HepG2 (cell line): ENCODE measurements around the gene CARS1. TPM values are rescaled to one million over a fixed set of nuclear protein-coding genes. Genes with fewer than 3 reads are reported as not detected.
A peak's percentile ranks its signal among the peaks of the same experiment; 100 is the strongest.

Source experiments
- ATAC-seq: fragments of 200-7000 bp; cut with Tn5 transposase; 3 replicates; pipeline ENCODE4 v1.9.1; 2020; ENCODE audit warnings: mild to moderate bottlenecking, moderate library complexity
- BruUV-seq: library from RNA; stranded (reverse); fragments of 400-500 nt; replicated peaks from 2 replicates; lab custom pipeline; 2021; lab: Mats Ljungman, UMichigan
- CTCF ChIA-PET: fragments of 300-600 bp; formaldehyde crosslinking; extraction: SDS; loops from one replicate; lab custom pipeline; 2021; ENCODE audit warnings: low total read pairs, inconsistent platforms, low intra/inter-chr PET ratio; lab: Yijun Ruan, JAX
- POLR2A ChIA-PET: fragments of 350-600 bp; sonication (Branson Sonifier 250); formaldehyde crosslinking; loops from one replicate; lab custom pipeline; 2020; ENCODE audit warnings: antibody characterized with exemption, inconsistent platforms; lab: Yijun Ruan, JAX
- DNase-seq: peaks from one replicate; pipeline ENCODE4 v3.0.0-alpha.2; 2015; ENCODE audit warnings: low spot score
- FAIRE-seq: peaks from 3 replicates; lab custom pipeline; 2011; peaks lifted over from hg19 to GRCh38; lab: Jason Lieb, UNC
- H2AFZ ChIP-seq: one replicate; pipeline ENCODE4 v1.6.1; 2011; ENCODE audit warnings: low read length, inconsistent platforms
- H3K27ac ChIP-seq: fragments of 300-600 bp; 3 replicates; pipeline ENCODE4 v1.8.0; 2011; ENCODE audit warnings: mixed run types, mild to moderate bottlenecking, mixed read lengths, low read length, inconsistent platforms; ENCODE audit not compliant: insufficient read depth; ENCODE audit errors: extremely low read length
- H3K27me3 ChIP-seq, 2 experiments: fragments of 200-600 bp in 1 of 2; 2 replicates in 1 of 2; 3 replicates in 1 of 2; pipeline versions ENCODE4 v1.6.0 to v1.8.0; 2011; ENCODE audit warnings: low read length in 2 of 2, mild to moderate bottlenecking in 2 of 2, moderate library complexity in 2 of 2, inconsistent platforms in 1 of 2; ENCODE audit not compliant: insufficient read depth in 2 of 2, control insufficient read depth in 1 of 2
- H3K36me3 ChIP-seq, 2 experiments: fragments of 200-600 bp in 1 of 2; replicated peaks in 1 of 2; 2 replicates in 1 of 2; 3 replicates in 1 of 2; pipeline versions ENCODE4 v1.5.1 to v1.8.0; 2011; ENCODE audit warnings: low read length in 2 of 2, inconsistent platforms in 1 of 2; ENCODE audit not compliant: insufficient read depth in 2 of 2, control insufficient read depth in 1 of 2
- H3K4me1 ChIP-seq: 2 replicates; pipeline ENCODE4 v1.5.1; 2012; ENCODE audit warnings: low read length, inconsistent platforms; ENCODE audit not compliant: insufficient read depth
- H3K4me2 ChIP-seq: 2 replicates; pipeline ENCODE4 v1.6.0; 2011; ENCODE audit warnings: low read depth, low read length, inconsistent platforms
- H3K4me3 ChIP-seq, 3 experiments: fragments of 200-600 bp in 1 of 3; sonication (generic), shearing (Covaris generic) in 1 of 3; replicated peaks in 1 of 3; 2 replicates each; pipeline ENCODE4 v1.5.1; 2011 to 2016; ENCODE audit warnings: low read length in 3 of 3, inconsistent platforms in 2 of 3, low read depth in 2 of 3, mild to moderate bottlenecking in 2 of 3, control low read depth in 1 of 3, mixed read lengths in 1 of 3; ENCODE audit not compliant: insufficient read depth in 1 of 3
- H3K79me2 ChIP-seq: one replicate; pipeline ENCODE4 v1.6.1; 2011; ENCODE audit warnings: low read length, inconsistent platforms; ENCODE audit not compliant: insufficient read depth
- H3K9ac ChIP-seq: 2 replicates; pipeline ENCODE4 v1.6.0; 2011; ENCODE audit warnings: mild to moderate bottlenecking, low read depth, low read length, inconsistent platforms; ENCODE audit not compliant: insufficient read depth
- H3K9me3 ChIP-seq: 2 replicates; pipeline ENCODE4 v1.5.1; 2012; ENCODE audit warnings: mild to moderate bottlenecking, low read length
- H4K20me1 ChIP-seq: 2 replicates; pipeline ENCODE4 v1.6.0; 2011; ENCODE audit warnings: inconsistent platforms, mild to moderate bottlenecking, low read length, moderate library complexity; ENCODE audit not compliant: insufficient read depth
- ARNT2 ChIP-seq: sonication (generic); formaldehyde crosslinking; IDR thresholded peaks from 2 replicates; pipeline ENCODE4 v1.8.0; 2022; ENCODE audit warnings: mild to moderate bottlenecking, low read depth, missing genetic modification reagents, moderate library complexity
- CHCHD3 ChIP-seq: sonication (generic); formaldehyde crosslinking; IDR thresholded peaks from 2 replicates; pipeline ENCODE4 v1.8.0; 2022; ENCODE audit warnings: mild to moderate bottlenecking, missing genetic modification reagents, moderate library complexity
- HOXA9 ChIP-seq: sonication (generic); formaldehyde crosslinking; IDR thresholded peaks from 2 replicates; pipeline ENCODE4 v1.8.1; 2022; ENCODE audit warnings: missing genetic modification reagents, mild to moderate bottlenecking, moderate library complexity, borderline replicate concordance
- PATZ1 ChIP-seq: sonication (generic); formaldehyde crosslinking; IDR thresholded peaks from 2 replicates; pipeline ENCODE4 v1.4.0; 2020; ENCODE audit warnings: missing genetic modification reagents
- TFAP4 ChIP-seq: sonication (generic); IDR thresholded peaks from 2 replicates; pipeline ENCODE4 v1.6.1; 2016; ENCODE audit warnings: low read depth, borderline replicate concordance
- ZNF737 ChIP-seq: sonication (generic); formaldehyde crosslinking; IDR thresholded peaks from 2 replicates; pipeline ENCODE4 v1.5.0; 2020; ENCODE audit warnings: missing genetic modification reagents, mild to moderate bottlenecking, borderline replicate concordance
- ZSCAN29 ChIP-seq: sonication (generic); formaldehyde crosslinking; conservative IDR thresholded peaks from 2 replicates; pipeline ENCODE4 v1.4.0; 2020; ENCODE audit warnings: mild to moderate bottlenecking, missing genetic modification reagents
- WGBS: methylation state at CpG from one replicate; pipeline ENCODE4 v1.1.6; 2017; ENCODE audit warnings: low lambda C conversion rate; 5-methylcytosine and 5-hydroxymethylcytosine counted together
- in situ Hi-C: cut with HindIII; loops from 2 replicates; pipeline ENCODE4 v1.10.0; 2017; ENCODE audit warnings: low pct_unique_long_range_greater_than_20kb; ENCODE audit not compliant: extremely low pct_ligation_motif_present
- intact Hi-C: fragments of 100-400 bp; cut with micrococcal nuclease; formaldehyde crosslinking; loops from one replicate; pipeline ENCODE4 v1.10.0; 2022; ENCODE audit not compliant: unreplicated experiment
- polyA plus RNA-seq, 8 experiments: library from polyadenylated mRNA; depleted of rRNA in 3 of 8; stranded (reverse) in 7 of 8; unstranded in 1 of 8; fragments of >200 nt; fragmentation: Illumina TruSeq in 4 of 8; extraction: Trizol in 4 of 8; gene quantifications; 2 replicates each; pipeline versions ENCODE4 v1.2.1 to v1.2.3, GENCODE V29; 2011 to 2016; ENCODE audit warnings: low read depth in 4 of 8, missing spikeins in 1 of 8, mixed read lengths in 1 of 8; ENCODE audit not compliant: insufficient read depth in 1 of 8
- total RNA-seq, 5 experiments: library from RNA; depleted of rRNA; stranded (reverse); fragments of >200 nt; fragmentation: Illumina TruSeq; extraction: Trizol; gene quantifications; 2 replicates each; pipeline ENCODE4 v1.2.3, GENCODE V29; 2016; ENCODE audit warnings: low read depth in 1 of 5

CARS1 gene
- total and polyA plus RNA-seq, 2 of the 13 experiments (the other 11 are each of a cell fraction or from before 2014, with no cell fraction given): 33.8 to 47.0 TPM

DNA sequence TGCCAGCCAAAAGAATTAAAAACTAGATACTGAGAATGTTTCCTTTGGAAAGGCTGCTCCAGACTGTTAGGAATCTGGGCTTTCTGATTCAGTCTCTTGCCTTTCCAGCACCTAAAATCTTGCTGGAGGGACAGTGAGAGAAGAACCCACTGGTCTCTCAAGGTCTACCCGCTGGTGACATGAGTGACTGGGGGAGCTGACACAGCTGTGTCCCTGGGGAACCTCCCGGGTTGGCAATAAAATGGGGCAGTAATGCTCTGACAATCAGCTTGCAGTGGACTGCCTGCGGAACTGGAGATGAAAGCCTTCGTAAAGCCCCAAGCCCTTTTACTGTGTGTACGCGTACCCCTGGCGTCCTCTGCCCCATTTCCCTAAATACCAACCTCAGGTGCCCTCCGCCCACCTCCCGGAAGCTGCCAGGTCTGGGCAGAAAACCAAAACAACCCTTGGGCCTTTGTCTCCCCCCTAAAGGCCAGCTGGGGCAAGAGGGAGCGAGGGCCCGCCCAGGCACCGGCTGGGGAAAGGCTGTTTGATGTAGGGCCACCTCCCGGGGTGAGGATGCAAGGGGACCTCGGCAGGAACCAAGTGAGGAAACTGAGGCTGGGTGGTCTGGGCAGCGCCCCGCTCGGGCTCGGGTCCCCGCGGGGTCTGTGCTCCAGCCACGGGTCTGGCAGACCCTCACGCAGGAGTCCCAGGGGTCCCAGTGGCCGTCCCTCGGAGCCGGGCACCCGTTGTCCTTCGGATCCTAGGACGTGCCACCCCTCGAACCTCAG lies 741 bp downstream of the CARS1 start:
- ChIA-PET POLR2A (interaction anchor here (0.9 to 1.4 kb wide), 2 partner anchors 33 to 64 kb away, joined by 3 to 4 read pairs; partner anchors contain the start of gene NAP1L4), CTCF (no interaction called here)
- Histone ChIP-seq H3K4me1 (peaks cover 28% of the 10 kb centered on the region), H3K4me2 (peak overlapping the region; percentile 79), H3K9me3 (no peaks in the 10 kb centered on the region), H3K27me3 (peaks cover 2 to 4% of the 10 kb centered on the region in 2 experiments; a peak in 3 of 5 replicates), H3K36me3 (peaks cover 3 to 24% of the 10 kb centered on the region in 2 experiments; a peak in 4 of 5 replicates), H3K27ac (peak overlapping the region; percentile 54), H3K9ac (peak overlapping the region; percentile 88), H2AFZ (no peak overlapping the region), H3K4me3 (peak overlapping the region; percentile 95 to 100 (median 99)), H4K20me1 (peaks cover 21% of the 10 kb centered on the region), H3K79me2 (peaks cover 42% of the 10 kb centered on the region)
- in situ Hi-C loops (no loop called here), intact Hi-C loops (loop anchor here (5.0 kb wide), 1 partner anchor 36 kb away; no protein-coding TSS in a partner anchor)
- 0% methylated on average over 4 of the region's 29 CpGs for WGBS
- ATAC-seq: peak; percentile 5
- no peak for FAIRE-seq
- 0 out of 2 replicates have a peak, but pooled peaks have one; percentile 46 for TF ChIP-seq TFAP4
- TF ChIP-seq ZSCAN29: no peak
- 0 out of 2 replicates have a peak, but pooled peaks have one; percentile 20 for TF ChIP-seq CHCHD3 (CRISPR knock-in tag)
- no peak for TF ChIP-seq HOXA9 (CRISPR knock-in tag)
- peak; percentile 7; the same call in 1 of the 2 replicates for TF ChIP-seq ARNT2
- peak; percentile 17; the same call in 1 of the 2 replicates for TF ChIP-seq PATZ1 (CRISPR knock-in tag)
- 0 out of 2 replicates have a peak, but pooled peaks have one; percentile 37 for TF ChIP-seq ZNF737 (CRISPR knock-in tag)
- DNase-seq: no peak
- TSS peak; percentile 54 for BruUV-seq
